GM23338 (cell line): ENCODE results near the gene KRTAP12-4. TPM values are rescaled to one million over a fixed set of nuclear protein-coding genes. Genes with fewer than 3 reads are reported as not detected.
"Not testable (repeated sequence)": the region's sequence is repeated elsewhere in the genome, so short reads cannot be mapped to it uniquely, and the experiment has no call there.

Source experiments
- ATAC-seq: fragments of 200-7000 bp; cut with Tn5 transposase; 3 replicates; pipeline ENCODE4 v1.9.1; 2020
- DNase-seq: peaks from one replicate; pipeline ENCODE4 v3.0.0-alpha.2; 2015; ENCODE audit warnings: low spot score
- H2AFZ ChIP-seq: fragments of 200-600 bp; sonication (generic); 2 replicates; pipeline ENCODE4 v1.8.0; 2016; ENCODE audit warnings: antibody characterized with exemption, mild to moderate bottlenecking, moderate library complexity
- H3F3A ChIP-seq: fragments of 200-600 bp; sonication (generic); replicated peaks from 2 replicates; pipeline ENCODE4 v1.8.0; 2017; ENCODE audit warnings: antibody characterized with exemption, mixed run types, low read depth
- H3K27ac ChIP-seq: fragments of 200-600 bp; sonication (generic); 2 replicates; pipeline ENCODE4 v1.6.1; 2016; ENCODE audit warnings: low read depth
- H3K27me3 ChIP-seq: fragments of 200-600 bp; sonication (generic); 2 replicates; pipeline ENCODE4 v1.8.0; 2016; ENCODE audit warnings: mild to moderate bottlenecking, mixed run types, moderate library complexity; ENCODE audit not compliant: insufficient read depth
- H3K36me3 ChIP-seq: fragments of 200-600 bp; sonication (generic); 2 replicates; pipeline ENCODE4 v1.8.0; 2016; ENCODE audit warnings: mild to moderate bottlenecking; ENCODE audit not compliant: insufficient read depth
- H3K4me1 ChIP-seq: fragments of 200-600 bp; sonication (generic); 2 replicates; pipeline ENCODE4 v1.8.0; 2016; ENCODE audit warnings: mild to moderate bottlenecking, moderate library complexity; ENCODE audit not compliant: insufficient read depth
- H3K4me2 ChIP-seq: fragments of 200-600 bp; sonication (generic); 2 replicates; pipeline ENCODE4 v1.7.1; 2017; ENCODE audit warnings: mixed run types
- H3K4me3 ChIP-seq: fragments of 200-600 bp; sonication (generic); 2 replicates; pipeline ENCODE4 v1.6.1; 2016; ENCODE audit warnings: mixed run types
- H3K79me2 ChIP-seq: fragments of 200-600 bp; sonication (generic); replicated peaks from 2 replicates; pipeline ENCODE4 v1.8.0; 2017; ENCODE audit warnings: mild to moderate bottlenecking; ENCODE audit not compliant: insufficient read depth
- H3K9me2 ChIP-seq: fragments of 200-600 bp; sonication (generic); 2 replicates; pipeline ENCODE4 v1.8.0; 2017; ENCODE audit not compliant: insufficient read depth
- H4K20me1 ChIP-seq: fragments of 200-600 bp; sonication (generic); replicated peaks from 2 replicates; pipeline ENCODE4 v1.8.0; 2017; ENCODE audit warnings: mild to moderate bottlenecking; ENCODE audit not compliant: insufficient read depth
- H3K27ac Mint-ChIP-seq: 2 replicates; pipeline ENCODE4 v1.8.0; 2020; ENCODE audit warnings: inconsistent platforms, mild to moderate bottlenecking, moderate library complexity, mixed read lengths
- H3K27me3 Mint-ChIP-seq: 3 replicates; pipeline ENCODE4 v1.8.0; 2022; ENCODE audit warnings: low read depth, mild to moderate bottlenecking, moderate library complexity, mixed read lengths, inconsistent platforms; ENCODE audit not compliant: insufficient read depth, poor library complexity
- H3K36me3 Mint-ChIP-seq: 3 replicates; pipeline ENCODE4 v1.8.0; 2021; ENCODE audit warnings: low read depth, mild to moderate bottlenecking, inconsistent platforms, moderate library complexity, mixed read lengths
- H3K4me1 Mint-ChIP-seq: 3 replicates; pipeline ENCODE4 v1.8.0; 2020; ENCODE audit warnings: mild to moderate bottlenecking, inconsistent platforms, mixed read lengths
- H3K4me3 Mint-ChIP-seq: 3 replicates; pipeline ENCODE4 v1.8.0; 2021; ENCODE audit warnings: moderate library complexity, mild to moderate bottlenecking, inconsistent platforms, mixed read lengths
- H3K9me3 Mint-ChIP-seq: 3 replicates; pipeline ENCODE4 v1.8.0; 2020; ENCODE audit warnings: moderate library complexity, mild to moderate bottlenecking, inconsistent platforms, mixed read lengths
- CREB1 ChIP-seq: fragments of 250-450 bp; sonication (Bioruptor Pico); IDR thresholded peaks from 2 replicates; pipeline ENCODE4 v1.5.0; 2020; ENCODE audit warnings: low read depth, mild to moderate bottlenecking, moderate library complexity
- CTCF ChIP-seq, 2 experiments: fragments of 200-600 bp in 1 of 2; sonication (generic) in 1 of 2; conservative IDR thresholded peaks; 2 replicates each; pipeline versions ENCODE4 v1.5.1 to v1.6.1; 2016 to 2017; ENCODE audit warnings: antibody characterized with exemption in 2 of 2, low read depth in 2 of 2, mild to moderate bottlenecking in 2 of 2, moderate library complexity in 1 of 2
- ETS1 ChIP-seq: IDR thresholded peaks from 2 replicates; pipeline ENCODE4 v1.6.1; 2016; ENCODE audit warnings: antibody characterized with exemption
- JUNB ChIP-seq: IDR thresholded peaks from one replicate; pipeline ENCODE4 v1.6.1; 2016; ENCODE audit warnings: antibody characterized with exemption; ENCODE audit not compliant: unreplicated experiment
- POLR2AphosphoS5 ChIP-seq: IDR thresholded peaks from 2 replicates; pipeline ENCODE4 v1.6.1; 2016; ENCODE audit warnings: antibody characterized with exemption, low read depth
- REST ChIP-seq: IDR thresholded peaks from one replicate; pipeline ENCODE4 v1.6.1; 2018; ENCODE audit warnings: antibody characterized with exemption; ENCODE audit not compliant: unreplicated experiment
- STAT1 ChIP-seq: IDR thresholded peaks from one replicate; pipeline ENCODE4 v1.6.1; 2016; ENCODE audit warnings: antibody characterized with exemption; ENCODE audit not compliant: unreplicated experiment
- ZNF114 ChIP-seq: fragments of 250-450 bp; sonication (Bioruptor Pico); IDR thresholded peaks from 2 replicates; pipeline ENCODE4 v1.5.0; 2020; ENCODE audit warnings: mild to moderate bottlenecking, moderate library complexity
- ZNF331 ChIP-seq: fragments of 250-450 bp; sonication (Bioruptor Pico); IDR thresholded peaks from 2 replicates; pipeline ENCODE4 v1.5.0; 2020; ENCODE audit warnings: low read depth, mild to moderate bottlenecking, moderate library complexity
- polyA plus RNA-seq: library from polyadenylated mRNA; unstranded; fragments of >200 nt; fragmentation: Nextera tagmentation; extraction: Ambion mirVana; gene quantifications from 2 replicates; pipeline ENCODE4 v1.2.1, GENCODE V29; 2016
- total RNA-seq: library from RNA; depleted of rRNA; stranded (reverse); fragments of >200 nt; shearing (Covaris generic); gene quantifications from 2 replicates; pipeline ENCODE4 v1.2.3, GENCODE V29; 2014

KRTAP12-4 gene
- total and polyA plus RNA-seq, 2 experiments from 2014 or later, result not detected

- no peak for TF ChIP-seq ETS1
- TF ChIP-seq REST, result no peak
- TF ChIP-seq CTCF (conservative IDR thresholded peaks at IDR 0.05; ENCODE audit: low read depth in 2 of 2), result no peak
Observed at GRCh38 chr21:44686000-44686781, 31.7 kb upstream of the KRTAP12-4 start (continued).

- not testable (repeated sequence) for H3K9me3 Mint-ChIP-seq, H3K4me1 ChIP-seq, H3F3A ChIP-seq, H3K4me3 Mint-ChIP-seq, H4K20me1 ChIP-seq, H3K27ac Mint-ChIP-seq, H2AFZ ChIP-seq, H3K36me3 Mint-ChIP-seq, ATAC-seq, H3K9me2 ChIP-seq, H3K4me2 ChIP-seq, DNase-seq, H3K27me3 ChIP-seq, H3K27ac ChIP-seq, H3K4me3 ChIP-seq, H3K79me2 ChIP-seq, H3K36me3 ChIP-seq
- peaks cover 16% of the 10 kb centered on the region for H3K27me3 Mint-ChIP-seq
- H3K4me1 Mint-ChIP-seq, result peaks cover 24% of the 10 kb centered on the region
Observed at GRCh38 chr21:44685050-44685449, 30.6 kb upstream of the KRTAP12-4 start.

GRCh38 chr21:44684483-44684882 lies 30.0 kb upstream of the KRTAP12-4 start:
- no peak overlapping the region for H3K27ac Mint-ChIP-seq
- 0 out of 2 replicates have a peak, but pooled peaks cover 4% of the 10 kb centered on the region for H3F3A ChIP-seq
- H3K27me3 Mint-ChIP-seq, result peaks cover 16% of the 10 kb centered on the region
- no peaks in the 10 kb centered on the region for H3K79me2 ChIP-seq
- H4K20me1 ChIP-seq, result no peaks in the 10 kb centered on the region
- H3K4me1 Mint-ChIP-seq, result peaks cover 24% of the 10 kb centered on the region
- H3K36me3 Mint-ChIP-seq, result no peaks in the 10 kb centered on the region
- TF ChIP-seq ZNF331 (CRISPR knock-in tag), result no peak
- TF ChIP-seq JUNB, result no peak
- TF ChIP-seq POLR2AphosphoS5, result no peak
- TF ChIP-seq ZNF114 (CRISPR knock-in tag), result no peak
- TF ChIP-seq CREB1 (CRISPR knock-in tag), result no peak
- TF ChIP-seq STAT1, result no peak
- no peak for TF ChIP-seq CTCF (conservative IDR thresholded peaks at IDR 0.05; ENCODE audit: low read depth in 2 of 2)
- no peaks in the 10 kb centered on the region for H3K36me3 ChIP-seq
- H3K4me3 ChIP-seq, result no peak overlapping the region
- H3K4me1 ChIP-seq, result peaks cover 6% of the 10 kb centered on the region
- ATAC-seq, result no peak
- no peak overlapping the region for H3K27ac ChIP-seq
- H3K9me2 ChIP-seq, result no peaks in the 10 kb centered on the region
- no peaks in the 10 kb centered on the region for H3K27me3 ChIP-seq
- H3K9me3 Mint-ChIP-seq, result no peaks in the 10 kb centered on the region; the same call in none of the 3 replicates
- no peak for DNase-seq
- H3K4me2 ChIP-seq, result no peak overlapping the region
- H2AFZ ChIP-seq, result no peak overlapping the region
- no peak overlapping the region for H3K4me3 Mint-ChIP-seq
